Activated CD8-positive, alpha-beta T cell treated with anti-CD3 and anti-CD28 coated beads for 36 hours (primary cell): Measurements from ENCODE around the gene IRAG1. TPM values are rescaled to one million over a fixed set of nuclear protein-coding genes. Genes with fewer than 3 reads are reported as not detected.
"Not testable (repeated sequence)": the region's sequence is repeated elsewhere in the genome, so short reads cannot be mapped to it uniquely, and the experiment has no call there.

Experiments used
- ATAC-seq: fragments of 200-7000 bp; cut with Tn5 transposase; one replicate; pipeline ENCODE4 v1.10.0; 2021; ENCODE audit warnings: mild to moderate bottlenecking, moderate library complexity
- CTCF ChIA-PET: fragments of 350-600 bp; sonication (Branson Sonifier 250); formaldehyde crosslinking; loops from one replicate; lab custom pipeline; 2021; ENCODE audit warnings: antibody characterized with exemption; lab: Charles Lee
- POLR2A ChIA-PET: fragments of 350-600 bp; sonication (Branson Sonifier 250); formaldehyde crosslinking; loops from one replicate; lab custom pipeline; 2021; ENCODE audit warnings: antibody characterized with exemption; lab: Charles Lee
- DNase-seq: peaks from one replicate; pipeline ENCODE4 v3.0.0-alpha.2; 2020
- H3K27ac Mint-ChIP-seq: one replicate; pipeline ENCODE4 v1.8.0; 2021; ENCODE audit warnings: mild to moderate bottlenecking, mixed read lengths
- H3K27me3 Mint-ChIP-seq: one replicate; pipeline ENCODE4 v1.8.0; 2021; ENCODE audit warnings: mixed read lengths
- H3K36me3 Mint-ChIP-seq: one replicate; pipeline ENCODE4 v1.8.0; 2021; ENCODE audit warnings: low read depth, mixed read lengths
- H3K4me1 Mint-ChIP-seq: one replicate; pipeline ENCODE4 v1.8.0; 2021; ENCODE audit warnings: low read depth, mixed read lengths
- H3K4me3 Mint-ChIP-seq: one replicate; pipeline ENCODE4 v1.8.0; 2021; ENCODE audit warnings: mild to moderate bottlenecking, moderate library complexity, mixed read lengths
- H3K9me3 Mint-ChIP-seq: one replicate; pipeline ENCODE4 v1.8.0; 2021; ENCODE audit warnings: mixed read lengths
- intact Hi-C: fragments of 100-400 bp; cut with micrococcal nuclease; formaldehyde crosslinking; loops from one replicate; pipeline ENCODE4 v1.10.0; 2022
- total RNA-seq, 2 experiments: library from RNA; stranded (reverse); gene quantifications; one replicate each; pipeline ENCODE4 v1.2.3, GENCODE V29; 2021
- TF ChIP-seq, protein P1 (sequence below): fragments of 200-600 bp; IDR thresholded peaks from one replicate; pipeline ENCODE4 v1.8.0; 2022; ENCODE audit warnings: antibody characterized with exemption, mild to moderate bottlenecking

Gene IRAG1
- total RNA-seq, 2 experiments from 2014 or later = not detected

DNA sequence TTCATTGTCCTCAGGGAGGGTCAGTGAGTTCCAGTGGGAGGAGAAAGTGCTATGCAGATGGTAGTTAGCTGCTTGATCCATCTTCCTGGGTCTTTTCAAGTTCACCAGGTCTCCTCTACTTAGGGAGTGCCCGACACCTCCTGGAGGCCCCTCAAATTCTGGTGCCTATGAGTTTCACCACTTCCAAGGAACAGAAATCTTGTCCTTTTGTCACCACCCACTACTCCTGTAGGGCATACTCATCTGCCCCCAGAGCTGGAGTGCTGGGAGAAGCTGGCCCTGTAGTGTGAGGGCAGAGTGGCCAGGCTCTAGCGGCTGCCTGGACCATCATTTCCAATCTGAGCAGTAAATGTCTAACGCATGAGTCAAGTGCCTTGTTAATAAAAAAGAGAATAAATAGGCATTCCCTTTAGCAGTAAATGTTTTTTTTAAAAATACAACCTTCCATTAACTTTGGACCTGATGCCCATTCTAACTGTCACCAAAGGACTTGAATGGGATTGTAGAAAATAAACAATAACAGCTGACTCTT lies 12.5 kb downstream of the IRAG1 start:
- H3K4me3 Mint-ChIP-seq = no peak overlapping the region
- intact Hi-C loops = no loop called here
- no peaks in the 10 kb centered on the region for H3K9me3 Mint-ChIP-seq
- H3K4me1 Mint-ChIP-seq = no peaks in the 10 kb centered on the region
- no peaks in the 10 kb centered on the region for H3K36me3 Mint-ChIP-seq
- TF ChIP-seq, protein P1, sequence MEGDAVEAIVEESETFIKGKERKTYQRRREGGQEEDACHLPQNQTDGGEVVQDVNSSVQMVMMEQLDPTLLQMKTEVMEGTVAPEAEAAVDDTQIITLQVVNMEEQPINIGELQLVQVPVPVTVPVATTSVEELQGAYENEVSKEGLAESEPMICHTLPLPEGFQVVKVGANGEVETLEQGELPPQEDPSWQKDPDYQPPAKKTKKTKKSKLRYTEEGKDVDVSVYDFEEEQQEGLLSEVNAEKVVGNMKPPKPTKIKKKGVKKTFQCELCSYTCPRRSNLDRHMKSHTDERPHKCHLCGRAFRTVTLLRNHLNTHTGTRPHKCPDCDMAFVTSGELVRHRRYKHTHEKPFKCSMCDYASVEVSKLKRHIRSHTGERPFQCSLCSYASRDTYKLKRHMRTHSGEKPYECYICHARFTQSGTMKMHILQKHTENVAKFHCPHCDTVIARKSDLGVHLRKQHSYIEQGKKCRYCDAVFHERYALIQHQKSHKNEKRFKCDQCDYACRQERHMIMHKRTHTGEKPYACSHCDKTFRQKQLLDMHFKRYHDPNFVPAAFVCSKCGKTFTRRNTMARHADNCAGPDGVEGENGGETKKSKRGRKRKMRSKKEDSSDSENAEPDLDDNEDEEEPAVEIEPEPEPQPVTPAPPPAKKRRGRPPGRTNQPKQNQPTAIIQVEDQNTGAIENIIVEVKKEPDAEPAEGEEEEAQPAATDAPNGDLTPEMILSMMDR = no peak
- ATAC-seq (no peak), DNase-seq (no peak)
- ChIA-PET POLR2A (no interaction called here), CTCF (interaction anchor here (1.5 kb wide), 1 partner anchor 13 kb away, joined by 3 read pairs; the partner anchor contains the start of gene IRAG1)
- peaks cover 18% of the 10 kb centered on the region for H3K27me3 Mint-ChIP-seq
- no peak overlapping the region for H3K27ac Mint-ChIP-seq

GRCh38 chr11:10680279-10680678 lies 13.3 kb downstream of the IRAG1 start:
- H3K27ac Mint-ChIP-seq, ATAC-seq, H3K4me1 Mint-ChIP-seq, DNase-seq, intact Hi-C loops, H3K9me3 Mint-ChIP-seq, H3K36me3 Mint-ChIP-seq, H3K4me3 Mint-ChIP-seq, POLR2A ChIA-PET, CTCF ChIA-PET: not testable (repeated sequence)
- peaks cover 22% of the 10 kb centered on the region for H3K27me3 Mint-ChIP-seq

DNA sequence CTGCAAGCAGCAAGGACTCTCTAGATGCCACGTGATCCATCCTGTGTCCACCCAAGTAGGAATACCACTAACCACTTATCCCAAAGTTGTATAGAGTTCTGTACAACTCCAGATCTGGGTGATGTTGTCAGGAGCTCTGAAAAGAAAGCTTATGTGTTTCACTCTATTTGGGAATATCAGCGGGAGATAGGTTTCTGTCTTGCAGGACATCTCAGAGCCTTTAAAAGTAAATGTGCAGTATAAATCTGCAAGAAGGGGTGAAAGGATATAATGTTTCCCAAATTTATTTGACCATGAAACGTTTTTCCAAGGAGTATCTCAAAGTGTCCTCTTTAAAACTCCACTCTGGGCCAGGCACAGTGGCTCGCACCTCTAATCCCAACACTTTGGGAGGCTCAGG lies 13.9 kb downstream of the IRAG1 start:
- Mint-ChIP-seq H3K36me3 (no peaks in the 10 kb centered on the region), H3K27ac (no peak overlapping the region), H3K4me1 (no peaks in the 10 kb centered on the region), H3K9me3 (no peaks in the 10 kb centered on the region), H3K4me3 (no peak overlapping the region), H3K27me3 (peaks cover 25% of the 10 kb centered on the region)
- POLR2A ChIA-PET = no interaction called here
- CTCF ChIA-PET = interaction anchor here (1.3 to 1.4 kb wide), 2 partner anchors 25 to 251 kb away, joined by 3 to 7 read pairs; no protein-coding TSS in a partner anchor
- intact Hi-C loops = no loop called here
- no peak for ATAC-seq
- TF ChIP-seq, protein P1 = no peak
- DNase-seq = no peak

- peaks cover 35% of the 10 kb centered on the region for H3K27me3 Mint-ChIP-seq
- no peak overlapping the region for H3K27ac Mint-ChIP-seq
- no peak for ATAC-seq
- H3K36me3 Mint-ChIP-seq = no peaks in the 10 kb centered on the region
- H3K4me3 Mint-ChIP-seq = no peak overlapping the region
- no peaks in the 10 kb centered on the region for H3K4me1 Mint-ChIP-seq
- ChIA-PET POLR2A (no interaction called here), CTCF (interaction anchor here (1.4 kb wide), 1 partner anchor 24 kb away, joined by 7 read pairs; no protein-coding TSS in a partner anchor)
- intact Hi-C loops = no loop called here
- no peaks in the 10 kb centered on the region for H3K9me3 Mint-ChIP-seq
- DNase-seq = no peak
- TF ChIP-seq, protein P1 = no peak
Observed at GRCh38 chr11:10678101-10678500, 15.5 kb downstream of the IRAG1 start.

DNA sequence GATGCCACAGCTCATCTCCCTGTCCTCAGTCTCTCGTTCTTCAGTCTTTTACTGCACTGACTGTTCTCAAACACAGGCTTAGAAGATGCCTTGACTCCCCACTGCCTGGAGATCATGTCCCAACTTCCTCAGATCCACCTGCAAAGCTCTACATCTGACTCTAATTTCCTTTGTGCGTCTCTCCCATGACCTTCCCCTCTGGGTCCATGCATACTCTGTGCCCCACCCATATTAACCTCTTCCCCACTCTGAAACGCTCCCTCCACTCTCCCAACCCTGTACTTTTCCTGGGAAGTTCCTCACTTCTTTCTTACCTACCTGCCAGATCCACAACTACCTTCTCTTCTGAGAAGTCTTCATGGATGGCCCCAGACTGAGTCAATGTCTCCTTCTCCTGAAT lies 16.6 kb downstream of the IRAG1 start:
- POLR2A ChIA-PET = no interaction called here
- ATAC-seq = no peak
- no peak overlapping the region for H3K27ac Mint-ChIP-seq

More for the DNA sequence above, 16.6 kb downstream of the IRAG1 start:
- Mint-ChIP-seq H3K4me3 (no peak overlapping the region), H3K4me1 (no peaks in the 10 kb centered on the region), H3K27me3 (peaks cover 35% of the 10 kb centered on the region), H3K36me3 (no peaks in the 10 kb centered on the region), H3K9me3 (no peaks in the 10 kb centered on the region)
- TF ChIP-seq, protein P1 = no peak
- CTCF ChIA-PET = no interaction called here
- DNase-seq = no peak
- intact Hi-C loops = no loop called here
